H9 (cell line): ENCODE data around the gene SLC39A8. TPM values are rescaled to one million over a fixed set of nuclear protein-coding genes. Genes with fewer than 3 reads are reported as not detected.

Experiments
- DNase-seq: peaks from one replicate; pipeline ENCODE4 v3.0.0-alpha.2; 2017
- H2AFZ ChIP-seq: one replicate; pipeline ENCODE4 v1.6.1; 2013; ENCODE audit warnings: mild to moderate bottlenecking, low read length, control low read depth, moderate library complexity
- H2AK5ac ChIP-seq: 2 replicates; pipeline ENCODE4 v1.6.1; 2013; ENCODE audit warnings: low read length, control low read depth, mixed read lengths; ENCODE audit not compliant: insufficient read length
- H2BK120ac ChIP-seq: one replicate; pipeline ENCODE4 v1.6.1; 2013; ENCODE audit warnings: low read depth, mild to moderate bottlenecking, low read length, control low read depth, inconsistent platforms; ENCODE audit not compliant: poor library complexity, severe bottlenecking
- H2BK12ac ChIP-seq: 2 replicates; pipeline ENCODE4 v1.6.1; 2013; ENCODE audit warnings: low read length, control low read depth, mixed read lengths, low read depth; ENCODE audit not compliant: insufficient read length
- H2BK15ac ChIP-seq: 2 replicates; pipeline ENCODE4 v1.6.1; 2013; ENCODE audit warnings: low read depth, low read length, control low read depth
- H2BK20ac ChIP-seq: one replicate; pipeline ENCODE4 v1.6.1; 2013; ENCODE audit warnings: low read depth, mild to moderate bottlenecking, low read length, control low read depth, inconsistent platforms; ENCODE audit not compliant: poor library complexity, severe bottlenecking
- H2BK5ac ChIP-seq: 2 replicates; pipeline ENCODE4 v1.6.1; 2013; ENCODE audit warnings: low read length, control low read depth, mixed read lengths; ENCODE audit not compliant: insufficient read length
- H3K14ac ChIP-seq: 2 replicates; pipeline ENCODE4 v1.6.1; 2013; ENCODE audit warnings: low read length, control low read depth; ENCODE audit not compliant: insufficient read depth
- H3K18ac ChIP-seq: 2 replicates; pipeline ENCODE4 v1.6.1; 2013; ENCODE audit warnings: low read depth, mild to moderate bottlenecking, mixed read lengths, low read length, control low read depth; ENCODE audit not compliant: insufficient read length
- H3K23ac ChIP-seq: 2 replicates; pipeline ENCODE4 v1.6.1; 2013; ENCODE audit warnings: low read length, control low read depth, mixed read lengths, low read depth; ENCODE audit not compliant: insufficient read length
- H3K23me2 ChIP-seq: 2 replicates; pipeline ENCODE4 v1.6.1; 2013; ENCODE audit warnings: low read depth, mild to moderate bottlenecking, mixed read lengths, low read length, control low read depth; ENCODE audit not compliant: insufficient read length, poor library complexity, severe bottlenecking
- H3K27ac ChIP-seq: 2 replicates; pipeline ENCODE4 v1.5.1; 2013; ENCODE audit warnings: low read length, control low read depth, mixed read lengths, low read depth; ENCODE audit not compliant: insufficient read length
- H3K27me3 ChIP-seq: 2 replicates; pipeline ENCODE4 v1.6.1; 2013; ENCODE audit warnings: low read length, control low read depth, inconsistent platforms; ENCODE audit not compliant: insufficient read depth
- H3K4ac ChIP-seq: 2 replicates; pipeline ENCODE4 v1.6.1; 2013; ENCODE audit warnings: low read depth, mild to moderate bottlenecking, control low read depth, inconsistent platforms, low read length, moderate library complexity
- H3K4me1 ChIP-seq: 2 replicates; pipeline ENCODE4 v1.6.1; 2013; ENCODE audit warnings: low read length, control low read depth, inconsistent platforms; ENCODE audit not compliant: insufficient read depth
- H3K4me2 ChIP-seq: 2 replicates; pipeline ENCODE4 v1.6.1; 2013; ENCODE audit warnings: low read length, control low read depth, mixed read lengths; ENCODE audit not compliant: insufficient read length, insufficient read depth
- H3K56ac ChIP-seq: 2 replicates; pipeline ENCODE4 v1.6.1; 2013; ENCODE audit warnings: low read depth, mild to moderate bottlenecking, mixed read lengths, low read length, control low read depth; ENCODE audit not compliant: insufficient read length
- H3K79me1 ChIP-seq: 2 replicates; pipeline ENCODE4 v1.6.1; 2013; ENCODE audit warnings: low read depth, mild to moderate bottlenecking, moderate library complexity, low read length, control low read depth, inconsistent platforms; ENCODE audit not compliant: insufficient read depth, poor library complexity, severe bottlenecking
- H3K79me2 ChIP-seq: 2 replicates; pipeline ENCODE4 v1.6.1; 2013; ENCODE audit warnings: low read length, control low read depth, inconsistent platforms; ENCODE audit not compliant: insufficient read depth
- H3K9ac ChIP-seq: 2 replicates; pipeline ENCODE4 v1.6.1; 2013; ENCODE audit warnings: low read length, control low read depth, mixed read lengths; ENCODE audit not compliant: insufficient read length; ENCODE audit errors: extremely low read depth
- H3K9me3 ChIP-seq: one replicate; pipeline ENCODE4 v1.6.1; 2013; ENCODE audit warnings: low read depth, low read length, inconsistent platforms; ENCODE audit not compliant: control insufficient read depth
- H3T11ph ChIP-seq: one replicate; pipeline ENCODE4 v1.6.1; 2013; ENCODE audit warnings: mild to moderate bottlenecking, low read length, control low read depth, inconsistent platforms
- H4K20me1 ChIP-seq: one replicate; pipeline ENCODE4 v1.6.1; 2013; ENCODE audit not compliant: control insufficient read depth, insufficient read length, insufficient read depth
- H4K5ac ChIP-seq: 2 replicates; pipeline ENCODE4 v1.6.1; 2013; ENCODE audit warnings: low read depth, mild to moderate bottlenecking, mixed read lengths, low read length, control low read depth; ENCODE audit not compliant: insufficient read length
- H4K8ac ChIP-seq: replicated peaks from 2 replicates; pipeline ENCODE4 v1.6.1; 2013; ENCODE audit warnings: low read length, control low read depth, mixed read lengths, low read depth; ENCODE audit not compliant: insufficient read length
- H4K91ac ChIP-seq: 2 replicates; pipeline ENCODE4 v1.6.1; 2013; ENCODE audit warnings: low read depth, mild to moderate bottlenecking, moderate library complexity, mixed read lengths, low read length, control low read depth; ENCODE audit not compliant: insufficient read length
- H3K27ac Mint-ChIP-seq, 3 experiments: 2 replicates in 2 of 3; 3 replicates in 1 of 3; pipeline ENCODE4 v1.8.0; 2020 to 2021; ENCODE audit warnings: mixed read lengths in 3 of 3, mild to moderate bottlenecking in 1 of 3, moderate library complexity in 1 of 3
- H3K27me3 Mint-ChIP-seq: 2 replicates; pipeline ENCODE4 v1.8.0; 2021; ENCODE audit warnings: low read depth, mild to moderate bottlenecking, moderate library complexity, mixed read lengths
- H3K36me3 Mint-ChIP-seq, 3 experiments: 2 replicates in 2 of 3; 3 replicates in 1 of 3; pipeline ENCODE4 v1.8.0; 2020 to 2021; ENCODE audit warnings: low read depth in 3 of 3, mixed read lengths in 3 of 3; ENCODE audit not compliant: insufficient read depth in 1 of 3
- H3K4me1 Mint-ChIP-seq, 2 experiments: 2 replicates each; pipeline ENCODE4 v1.8.0; 2020; ENCODE audit warnings: mixed read lengths in 2 of 2
- H3K4me3 Mint-ChIP-seq, 2 experiments: 2 replicates in 1 of 2; 3 replicates in 1 of 2; pipeline ENCODE4 v1.8.0; 2020 to 2021; ENCODE audit warnings: mild to moderate bottlenecking in 2 of 2, mixed read lengths in 2 of 2, moderate library complexity in 1 of 2
- H3K9me3 Mint-ChIP-seq, 2 experiments: 2 replicates in 1 of 2; 3 replicates in 1 of 2; pipeline ENCODE4 v1.8.0; 2020; ENCODE audit warnings: mild to moderate bottlenecking in 2 of 2, mixed read lengths in 2 of 2, moderate library complexity in 1 of 2
- WGBS: extraction: QIAGEN DNeasy Blood & Tissue Kit; methylation state at CpG from one replicate; pipeline ENCODE4 v1.1.7; 2013; ENCODE audit warnings: missing lambda C conversion rate, low lambda C conversion rate, mixed read lengths; ENCODE audit not compliant: insufficient read length; ENCODE audit errors: extremely low coverage; 5-methylcytosine and 5-hydroxymethylcytosine counted together
- total RNA-seq: library from RNA; stranded (reverse); gene quantifications from 2 replicates; pipeline ENCODE4 v1.2.1, GENCODE V29; 2021
- TF ChIP-seq, protein P1 (sequence below): fragments of 200-600 bp; sonication (generic); conservative IDR thresholded peaks from 3 replicates; pipeline ENCODE4 v1.8.0; 2021; ENCODE audit warnings: antibody characterized with exemption, mild to moderate bottlenecking

The SLC39A8 gene
- total RNA-seq, 1 experiment from 2014 or later, result 11.0 TPM

DNA sequence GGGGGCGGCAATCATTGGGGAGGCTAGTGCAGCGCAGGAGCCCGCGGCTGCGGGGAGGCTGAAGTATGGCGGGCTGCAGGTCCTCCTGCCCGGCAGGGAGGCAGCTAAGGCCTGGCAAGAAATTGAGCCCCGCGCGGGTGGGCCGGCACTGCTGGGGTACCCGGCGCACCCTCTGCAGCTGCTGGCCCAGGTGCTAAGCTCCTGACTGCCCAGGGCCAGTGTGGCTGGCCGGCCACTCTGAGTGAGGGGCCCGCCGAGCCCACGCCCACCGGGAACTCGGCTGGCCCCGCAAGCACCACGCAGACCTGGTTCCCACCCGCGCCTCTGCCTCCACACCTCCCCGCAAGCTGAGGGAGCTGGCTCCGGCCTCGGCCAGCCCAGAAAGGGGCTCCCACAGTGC, 94.9 kb downstream of the SLC39A8 start:
- H2BK120ac ChIP-seq, result no peak overlapping the region

More for the DNA sequence above, 94.9 kb downstream of the SLC39A8 start:
- no peak for DNase-seq
- Histone ChIP-seq H3K27me3 (no peaks in the 10 kb centered on the region), H3K79me1 (no peaks in the 10 kb centered on the region), H3K9me3 (no peaks in the 10 kb centered on the region), H3T11ph (no peak overlapping the region), H2AK5ac (no peak overlapping the region), H4K20me1 (no peaks in the 10 kb centered on the region), H3K18ac (no peak overlapping the region), H3K23me2 (no peaks in the 10 kb centered on the region), H2BK12ac (no peak overlapping the region), H3K4ac (no peak overlapping the region), H3K9ac (no peak overlapping the region), H2BK15ac (no peak overlapping the region), H3K27ac (no peak overlapping the region), H2BK20ac (no peak overlapping the region), H4K8ac (no peak overlapping the region), H3K14ac (no peak overlapping the region), H3K79me2 (no peaks in the 10 kb centered on the region), H3K4me1 (no peaks in the 10 kb centered on the region), H4K5ac (no peak overlapping the region), H3K56ac (no peak overlapping the region), H2BK5ac (no peak overlapping the region), H3K23ac (no peak overlapping the region), H3K4me2 (no peak overlapping the region), H2AFZ (no peak overlapping the region), H4K91ac (no peak overlapping the region)
- TF ChIP-seq, protein P1, sequence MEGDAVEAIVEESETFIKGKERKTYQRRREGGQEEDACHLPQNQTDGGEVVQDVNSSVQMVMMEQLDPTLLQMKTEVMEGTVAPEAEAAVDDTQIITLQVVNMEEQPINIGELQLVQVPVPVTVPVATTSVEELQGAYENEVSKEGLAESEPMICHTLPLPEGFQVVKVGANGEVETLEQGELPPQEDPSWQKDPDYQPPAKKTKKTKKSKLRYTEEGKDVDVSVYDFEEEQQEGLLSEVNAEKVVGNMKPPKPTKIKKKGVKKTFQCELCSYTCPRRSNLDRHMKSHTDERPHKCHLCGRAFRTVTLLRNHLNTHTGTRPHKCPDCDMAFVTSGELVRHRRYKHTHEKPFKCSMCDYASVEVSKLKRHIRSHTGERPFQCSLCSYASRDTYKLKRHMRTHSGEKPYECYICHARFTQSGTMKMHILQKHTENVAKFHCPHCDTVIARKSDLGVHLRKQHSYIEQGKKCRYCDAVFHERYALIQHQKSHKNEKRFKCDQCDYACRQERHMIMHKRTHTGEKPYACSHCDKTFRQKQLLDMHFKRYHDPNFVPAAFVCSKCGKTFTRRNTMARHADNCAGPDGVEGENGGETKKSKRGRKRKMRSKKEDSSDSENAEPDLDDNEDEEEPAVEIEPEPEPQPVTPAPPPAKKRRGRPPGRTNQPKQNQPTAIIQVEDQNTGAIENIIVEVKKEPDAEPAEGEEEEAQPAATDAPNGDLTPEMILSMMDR, result no peak
- Mint-ChIP-seq H3K27me3 (no peaks in the 10 kb centered on the region), H3K27ac (no peak overlapping the region), H3K4me1 (no peaks in the 10 kb centered on the region), H3K9me3 (peaks cover 5 to 14% of the 10 kb centered on the region in 2 experiments; a peak in 4 of 5 replicates), H3K36me3 (peaks cover 0 to 5% (median 3%) of the 10 kb centered on the region in 3 experiments; a peak in 3 of 7 replicates), H3K4me3 (no peak overlapping the region)
- no CpG with 5 or more reads among the region's 26 CpGs for WGBS
